ENCODE results near the gene P2RY2.
"Not testable (repeated sequence)": the region's sequence is repeated elsewhere in the genome, so short reads cannot be mapped to it uniquely, and the experiment has no call there.

The P2RY2 gene

DNA sequence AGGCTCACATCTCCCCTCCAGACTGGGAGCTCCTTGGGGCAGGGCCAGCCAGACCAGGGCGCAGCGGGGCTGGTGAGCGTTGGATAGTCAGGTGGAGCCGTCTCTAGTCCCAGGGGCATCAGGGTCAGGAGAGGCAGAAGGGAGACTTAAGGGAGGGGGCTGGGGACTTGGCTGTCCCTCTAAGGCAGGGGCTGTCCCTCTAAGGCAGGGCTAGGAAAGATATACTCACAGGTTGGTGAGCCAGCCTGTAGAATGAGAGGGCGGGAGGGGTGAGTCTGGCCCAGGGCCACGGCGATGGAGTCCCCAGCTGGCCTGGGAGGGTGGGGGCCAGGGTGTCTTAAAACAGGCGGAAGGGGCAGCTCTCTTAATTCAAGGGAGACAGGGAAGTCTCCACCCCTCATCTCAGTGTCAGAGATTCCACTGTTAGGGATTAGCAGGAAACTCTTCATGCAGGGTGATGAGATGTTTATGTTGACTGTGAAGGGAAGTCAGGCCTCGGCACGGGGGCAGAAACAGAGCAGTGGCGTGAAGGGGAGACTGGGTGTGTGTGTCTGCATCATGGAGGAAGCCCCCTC lies 11.3 kb downstream of the P2RY2 start:
- DNase-seq: no peak

DNA sequence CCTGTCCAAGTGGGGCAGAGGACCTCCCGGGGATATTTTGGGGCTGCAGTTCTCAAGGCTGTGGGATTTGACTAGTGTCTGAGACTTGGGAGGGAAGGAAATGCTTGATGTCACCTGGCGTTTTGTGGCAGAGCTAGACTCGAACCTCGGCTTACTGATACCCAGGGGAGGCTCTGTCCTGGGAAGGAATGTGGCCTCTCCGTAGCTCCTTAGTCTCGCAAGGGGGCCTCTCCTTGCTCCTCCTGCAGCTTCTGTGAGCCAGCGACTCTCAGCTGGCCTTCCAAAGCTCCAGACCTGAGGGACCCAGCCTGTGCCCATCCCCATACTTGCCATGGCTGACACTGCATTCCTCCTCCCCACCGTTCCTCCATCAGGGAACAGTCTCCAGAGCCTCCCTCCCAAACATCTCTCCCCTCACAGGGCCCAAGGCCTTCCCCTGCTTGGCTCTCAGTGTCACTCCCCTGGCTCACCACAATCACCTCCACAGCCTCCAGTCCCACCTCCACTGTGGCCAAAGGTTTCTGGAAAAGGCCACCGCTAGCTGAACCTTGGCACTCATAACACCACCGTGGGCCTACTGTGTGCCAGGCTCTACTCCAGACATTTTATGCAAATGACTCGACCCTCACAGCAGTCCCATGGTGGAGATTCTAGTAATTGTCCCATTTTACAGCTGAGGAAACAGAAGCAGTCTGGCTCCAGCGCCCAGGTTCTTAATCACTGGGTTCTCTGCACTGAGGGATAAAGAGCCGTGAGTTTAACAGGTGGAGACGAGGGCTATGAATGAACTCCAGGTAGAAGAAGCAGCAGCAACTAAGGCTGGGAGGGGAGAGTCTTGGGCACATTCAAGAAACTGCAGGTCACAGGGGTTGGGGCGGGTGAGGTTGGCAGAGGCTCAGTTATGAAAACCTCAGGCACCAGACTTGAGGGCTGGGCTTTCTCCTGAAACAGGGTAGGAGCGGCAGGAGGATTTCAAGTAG lies 12.1 kb downstream of the P2RY2 start:
- no peak for DNase-seq

DNA sequence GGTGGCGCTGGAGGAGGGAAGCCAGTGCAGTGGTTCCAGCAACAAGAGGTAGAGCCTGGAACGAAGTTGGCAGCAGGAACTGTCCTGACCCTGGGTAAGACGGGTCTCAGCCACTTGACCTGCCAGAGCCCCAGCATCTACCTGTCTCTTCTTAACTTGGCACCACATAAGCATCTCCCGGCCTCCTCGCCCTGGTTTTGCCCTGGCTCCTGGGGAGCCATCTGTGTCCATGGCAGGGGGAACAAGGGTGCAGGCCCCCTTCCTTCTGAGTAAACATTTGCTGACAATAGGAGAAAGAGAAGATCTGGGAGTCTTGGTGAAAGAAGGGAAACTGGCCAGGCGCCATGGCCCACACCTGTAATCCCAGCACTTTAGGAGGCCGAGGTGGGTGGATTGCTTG lies 12.8 kb downstream of the P2RY2 start:
- DNase-seq: no peak

DNA sequence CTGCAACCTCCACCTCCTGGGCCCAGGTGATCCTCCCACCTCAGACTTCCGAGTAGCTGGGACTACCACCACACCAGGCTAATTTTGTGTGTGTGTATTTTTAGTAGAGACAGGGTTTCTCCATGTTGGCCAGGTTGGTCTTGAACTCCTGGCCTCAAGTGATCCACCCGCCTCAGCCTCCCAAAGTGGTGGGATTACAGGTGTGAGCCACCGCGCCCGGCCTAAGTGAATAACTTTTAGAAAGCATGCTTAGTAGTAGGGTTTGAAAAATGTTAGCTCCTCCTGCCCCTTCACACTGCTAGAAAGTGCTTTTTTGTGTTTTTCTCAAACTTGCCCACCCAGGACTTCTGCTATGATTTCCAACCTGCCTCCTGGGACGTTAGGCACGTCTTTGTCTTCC lies 14.4 kb downstream of the P2RY2 start:
- DNase-seq: not testable (repeated sequence)

DNA sequence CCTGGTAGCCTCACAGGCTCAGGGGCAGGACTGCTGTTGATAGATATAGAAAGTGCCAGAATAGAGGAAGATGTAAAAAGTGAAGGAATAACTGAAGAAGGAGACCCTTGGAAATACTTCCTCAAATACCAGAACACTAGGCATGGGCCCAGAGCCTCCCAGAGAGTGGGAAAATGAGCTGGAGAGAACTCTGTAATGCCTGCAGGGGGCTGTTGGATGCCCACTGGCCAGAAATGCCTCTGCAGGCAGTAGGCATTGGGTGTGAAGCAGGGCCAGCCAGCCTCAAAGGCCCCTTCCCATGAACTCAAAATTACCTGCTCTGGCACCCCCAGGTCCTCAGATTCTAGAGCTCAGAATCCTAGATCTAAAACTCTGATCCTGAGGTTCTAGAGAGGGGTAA lies 15.1 kb downstream of the P2RY2 start:
- DNase-seq: no peak

DNA sequence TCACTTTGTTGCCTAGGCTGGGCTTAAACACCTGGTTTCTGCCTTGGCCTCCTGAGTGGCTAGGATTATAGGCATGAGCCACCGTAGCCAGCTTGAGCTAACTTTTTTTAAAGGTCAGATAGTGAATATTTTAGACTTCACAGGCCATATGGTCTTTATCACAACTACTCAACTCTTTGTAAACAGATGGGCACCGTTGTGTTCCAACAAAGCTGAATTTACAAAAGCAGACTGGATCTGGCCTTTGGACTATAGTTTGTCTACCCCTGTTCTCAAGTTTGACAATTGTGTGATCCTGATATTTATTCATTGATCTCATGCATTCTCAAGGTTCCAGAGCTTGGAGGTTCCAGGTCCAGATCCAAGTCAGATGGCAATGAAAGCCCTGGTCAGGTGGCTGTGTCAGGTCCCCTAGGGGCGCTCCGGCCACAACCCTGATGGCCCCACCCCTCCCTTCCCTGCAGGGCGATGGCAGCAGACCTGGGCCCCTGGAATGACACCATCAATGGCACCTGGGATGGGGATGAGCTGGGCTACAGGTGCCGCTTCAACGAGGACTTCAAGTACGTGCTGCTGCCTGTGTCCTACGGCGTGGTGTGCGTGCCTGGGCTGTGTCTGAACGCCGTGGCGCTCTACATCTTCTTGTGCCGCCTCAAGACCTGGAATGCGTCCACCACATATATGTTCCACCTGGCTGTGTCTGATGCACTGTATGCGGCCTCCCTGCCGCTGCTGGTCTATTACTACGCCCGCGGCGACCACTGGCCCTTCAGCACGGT lies 15.8 kb downstream of the P2RY2 start:
- no peak for DNase-seq

DNA sequence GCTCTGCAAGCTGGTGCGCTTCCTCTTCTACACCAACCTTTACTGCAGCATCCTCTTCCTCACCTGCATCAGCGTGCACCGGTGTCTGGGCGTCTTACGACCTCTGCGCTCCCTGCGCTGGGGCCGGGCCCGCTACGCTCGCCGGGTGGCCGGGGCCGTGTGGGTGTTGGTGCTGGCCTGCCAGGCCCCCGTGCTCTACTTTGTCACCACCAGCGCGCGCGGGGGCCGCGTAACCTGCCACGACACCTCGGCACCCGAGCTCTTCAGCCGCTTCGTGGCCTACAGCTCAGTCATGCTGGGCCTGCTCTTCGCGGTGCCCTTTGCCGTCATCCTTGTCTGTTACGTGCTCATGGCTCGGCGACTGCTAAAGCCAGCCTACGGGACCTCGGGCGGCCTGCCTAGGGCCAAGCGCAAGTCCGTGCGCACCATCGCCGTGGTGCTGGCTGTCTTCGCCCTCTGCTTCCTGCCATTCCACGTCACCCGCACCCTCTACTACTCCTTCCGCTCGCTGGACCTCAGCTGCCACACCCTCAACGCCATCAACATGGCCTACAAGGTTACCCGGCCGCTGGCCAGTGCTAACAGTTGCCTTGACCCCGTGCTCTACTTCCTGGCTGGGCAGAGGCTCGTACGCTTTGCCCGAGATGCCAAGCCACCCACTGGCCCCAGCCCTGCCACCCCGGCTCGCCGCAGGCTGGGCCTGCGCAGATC lies 16.5 kb downstream of the P2RY2 start:
- no peak for DNase-seq

DNA sequence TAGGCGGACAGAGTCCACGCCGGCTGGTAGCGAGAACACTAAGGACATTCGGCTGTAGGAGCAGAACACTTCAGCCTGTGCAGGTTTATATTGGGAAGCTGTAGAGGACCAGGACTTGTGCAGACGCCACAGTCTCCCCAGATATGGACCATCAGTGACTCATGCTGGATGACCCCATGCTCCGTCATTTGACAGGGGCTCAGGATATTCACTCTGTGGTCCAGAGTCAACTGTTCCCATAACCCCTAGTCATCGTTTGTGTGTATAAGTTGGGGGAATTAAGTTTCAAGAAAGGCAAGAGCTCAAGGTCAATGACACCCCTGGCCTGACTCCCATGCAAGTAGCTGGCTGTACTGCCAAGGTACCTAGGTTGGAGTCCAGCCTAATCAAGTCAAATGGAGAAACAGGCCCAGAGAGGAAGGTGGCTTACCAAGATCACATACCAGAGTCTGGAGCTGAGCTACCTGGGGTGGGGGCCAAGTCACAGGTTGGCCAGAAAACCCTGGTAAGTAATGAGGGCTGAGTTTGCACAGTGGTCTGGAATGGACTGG lies 17.2 kb downstream of the P2RY2 start:
- DNase-seq: no peak

DNA sequence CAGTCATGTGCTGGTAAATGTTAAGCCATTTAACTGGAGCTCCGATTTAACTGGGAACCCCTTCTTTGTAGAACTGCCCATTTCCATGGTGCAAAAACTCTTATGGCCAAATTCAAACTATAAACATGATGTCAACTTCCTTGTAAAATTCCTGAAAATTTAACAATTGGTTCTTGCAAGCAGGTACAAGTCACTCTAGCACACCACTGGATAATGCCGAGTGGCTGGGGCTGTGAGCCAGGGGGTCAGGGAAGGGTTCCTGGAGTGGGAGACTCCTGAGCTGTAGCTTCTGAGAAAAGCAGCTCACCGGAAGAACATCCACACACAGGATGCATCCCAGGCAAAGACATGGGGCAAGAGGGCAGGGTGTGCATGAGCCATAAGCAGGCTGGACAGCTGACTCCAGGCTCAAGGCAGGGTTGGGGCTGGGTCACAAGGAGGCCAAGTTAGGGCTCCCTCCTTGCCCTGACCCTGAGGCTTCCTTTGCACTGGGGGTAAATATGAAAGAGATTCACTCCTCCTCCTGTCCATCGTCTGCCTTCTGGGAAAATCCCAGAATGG lies 18.2 kb downstream of the P2RY2 start:
- DNase-seq: no peak

DNA sequence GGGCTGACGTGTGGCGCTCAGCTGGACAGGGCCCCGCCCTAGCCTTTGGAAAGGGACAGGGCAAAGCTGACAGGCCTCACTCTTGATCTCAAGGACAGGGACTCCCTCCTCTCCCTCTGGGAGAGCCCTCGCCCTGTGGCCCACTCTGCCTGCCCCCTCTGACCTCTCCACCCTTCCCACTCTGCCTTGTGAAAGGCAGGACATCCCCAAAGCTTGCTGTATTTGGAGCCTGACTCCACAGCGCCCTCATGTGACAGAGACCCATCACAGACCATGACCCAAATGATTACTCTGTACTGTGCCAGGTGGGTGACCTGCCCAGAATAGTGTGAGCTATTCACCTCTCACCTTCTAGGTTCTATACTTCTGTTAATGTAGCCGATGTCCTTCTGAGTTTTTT lies 18.8 kb downstream of the P2RY2 start:
- DNase-seq: no peak

DNA sequence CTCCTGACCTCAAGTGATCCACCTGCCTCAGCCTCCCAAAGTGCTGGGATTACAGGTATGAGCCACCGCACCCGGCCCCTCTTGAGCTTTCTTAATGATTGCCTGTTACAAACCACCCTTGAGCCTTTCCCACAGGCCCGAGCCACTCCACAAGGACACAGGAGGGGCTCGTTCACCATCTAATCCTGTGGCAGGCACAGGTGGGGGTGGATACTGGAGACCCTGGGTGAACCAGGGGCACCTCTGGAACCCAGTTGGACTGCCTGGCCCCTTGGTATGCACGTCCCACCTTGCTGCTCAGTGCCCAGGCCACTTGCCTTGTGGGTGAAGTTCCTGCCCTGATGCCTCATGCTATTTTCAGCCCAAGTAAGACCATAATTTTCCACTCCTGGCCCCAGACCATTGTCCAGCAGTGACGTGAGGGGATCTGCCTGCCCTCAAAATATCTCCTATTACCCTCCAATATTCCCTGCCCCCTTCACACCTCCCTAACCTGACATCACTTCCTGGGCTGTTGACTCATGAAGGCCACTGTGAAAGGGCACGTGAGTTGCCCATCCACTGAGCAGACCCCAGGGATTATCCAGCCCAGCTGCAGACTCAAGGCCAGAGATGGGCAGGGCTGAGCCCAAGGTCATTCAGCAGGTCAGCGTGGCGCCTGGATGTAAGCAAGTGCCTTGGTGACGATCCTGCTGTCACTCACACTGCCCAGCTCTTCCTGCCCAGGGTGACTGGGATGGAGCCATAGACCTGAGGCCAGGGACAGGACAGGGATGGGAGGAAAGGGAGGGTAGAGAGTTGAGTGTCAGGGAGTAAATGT lies 19.6 kb downstream of the P2RY2 start:
- no peak for DNase-seq

DNA sequence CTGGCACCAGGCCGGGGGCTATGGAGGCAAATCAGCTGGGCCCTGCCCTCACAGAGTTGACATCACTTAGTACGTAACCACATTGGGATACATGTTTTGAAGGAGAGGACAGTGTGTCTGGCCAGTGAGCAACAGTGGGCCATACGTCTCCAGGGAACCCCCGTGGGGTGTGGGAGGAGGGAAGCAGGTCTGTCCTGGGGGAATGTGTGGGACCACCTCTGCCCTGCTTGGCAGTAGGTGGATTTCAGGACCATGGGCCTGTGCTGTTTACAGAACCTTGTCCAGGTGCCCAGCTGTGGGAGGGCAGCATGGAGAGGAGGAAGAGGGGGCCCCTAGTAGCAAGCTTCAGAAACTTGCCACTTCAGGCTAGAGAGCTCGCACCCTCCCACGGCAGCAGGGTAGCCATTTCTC lies 21.0 kb downstream of the P2RY2 start:
- DNase-seq: no peak

DNA sequence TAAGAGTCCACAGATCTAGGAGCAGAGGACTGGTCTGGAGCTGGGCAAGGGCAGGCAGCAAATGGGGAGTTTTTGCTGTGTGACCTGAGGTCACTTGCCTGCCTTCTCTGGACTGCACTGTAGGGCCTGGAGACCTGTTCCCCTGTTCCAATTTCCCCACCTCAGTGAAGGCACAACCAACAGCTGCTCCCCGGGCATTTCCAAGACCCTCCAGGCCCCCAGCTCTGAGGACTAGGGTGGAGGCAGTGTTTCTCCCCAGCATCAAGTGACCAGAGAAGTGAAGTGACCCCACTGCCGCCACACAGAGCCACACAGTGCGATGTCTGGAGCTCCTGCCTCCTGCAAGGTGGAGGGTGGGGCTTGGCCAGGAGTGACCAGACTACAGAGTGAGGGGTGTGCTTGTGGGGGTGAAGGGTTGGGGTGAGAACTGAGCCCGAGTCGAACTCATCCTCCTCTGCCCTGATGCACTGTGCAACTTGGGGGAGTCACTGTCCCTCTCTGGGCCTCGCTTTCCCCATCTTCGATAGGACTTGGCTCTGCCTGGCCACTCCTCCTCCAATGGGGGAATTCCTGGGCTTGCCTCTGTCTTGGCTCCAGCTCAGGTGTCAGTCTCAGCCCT lies 21.6 kb downstream of the P2RY2 start:
- DNase-seq: no peak

DNA sequence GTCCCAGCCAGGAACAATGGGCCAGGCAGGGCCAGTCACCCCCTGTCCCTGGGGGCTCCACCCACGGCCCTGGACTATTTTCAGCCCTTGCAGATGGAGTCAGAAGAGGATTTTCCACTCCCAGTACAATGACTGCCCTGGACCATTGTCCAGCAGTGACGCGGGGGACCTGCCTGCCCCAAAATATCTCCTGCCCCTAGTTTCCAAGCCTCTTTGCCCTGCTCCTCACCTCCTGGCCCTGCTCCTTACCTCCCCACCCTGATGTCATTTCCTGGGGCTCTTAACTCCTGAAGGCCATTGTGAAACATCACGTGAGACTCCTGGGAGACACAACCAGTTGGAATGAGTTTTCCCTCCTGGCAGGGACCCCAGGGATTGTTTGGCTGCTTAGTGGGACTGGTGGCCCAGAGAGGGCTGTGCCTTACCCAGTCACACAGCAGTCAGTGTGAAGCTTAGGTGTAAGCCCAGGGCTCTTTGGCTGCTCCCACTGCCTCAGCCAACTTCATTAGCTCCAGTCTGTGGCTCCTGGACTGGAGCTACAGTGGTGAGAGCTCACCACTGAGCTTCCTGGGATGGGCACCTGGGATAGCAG lies 22.2 kb downstream of the P2RY2 start:
- no peak for DNase-seq

DNA sequence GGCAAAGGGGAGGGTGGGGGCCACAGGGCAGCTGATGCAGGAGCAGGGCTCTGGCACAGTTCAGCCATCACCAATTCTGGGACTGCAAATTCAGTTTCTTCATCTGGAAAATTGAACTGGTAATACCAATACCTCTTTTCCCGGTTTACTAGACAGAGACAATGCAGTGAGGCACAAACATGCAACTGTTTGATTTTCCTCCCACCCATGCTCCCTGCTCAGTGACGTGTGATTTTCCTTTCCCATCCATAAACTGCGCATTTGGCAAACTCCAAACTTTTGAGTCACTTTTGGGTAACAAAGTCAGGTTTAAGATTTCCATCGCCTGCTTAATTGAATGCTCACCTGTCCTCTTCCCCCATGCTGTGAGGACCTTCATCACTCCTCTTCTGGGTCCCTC lies 23.2 kb downstream of the P2RY2 start:
- DNase-seq: no peak

DNA sequence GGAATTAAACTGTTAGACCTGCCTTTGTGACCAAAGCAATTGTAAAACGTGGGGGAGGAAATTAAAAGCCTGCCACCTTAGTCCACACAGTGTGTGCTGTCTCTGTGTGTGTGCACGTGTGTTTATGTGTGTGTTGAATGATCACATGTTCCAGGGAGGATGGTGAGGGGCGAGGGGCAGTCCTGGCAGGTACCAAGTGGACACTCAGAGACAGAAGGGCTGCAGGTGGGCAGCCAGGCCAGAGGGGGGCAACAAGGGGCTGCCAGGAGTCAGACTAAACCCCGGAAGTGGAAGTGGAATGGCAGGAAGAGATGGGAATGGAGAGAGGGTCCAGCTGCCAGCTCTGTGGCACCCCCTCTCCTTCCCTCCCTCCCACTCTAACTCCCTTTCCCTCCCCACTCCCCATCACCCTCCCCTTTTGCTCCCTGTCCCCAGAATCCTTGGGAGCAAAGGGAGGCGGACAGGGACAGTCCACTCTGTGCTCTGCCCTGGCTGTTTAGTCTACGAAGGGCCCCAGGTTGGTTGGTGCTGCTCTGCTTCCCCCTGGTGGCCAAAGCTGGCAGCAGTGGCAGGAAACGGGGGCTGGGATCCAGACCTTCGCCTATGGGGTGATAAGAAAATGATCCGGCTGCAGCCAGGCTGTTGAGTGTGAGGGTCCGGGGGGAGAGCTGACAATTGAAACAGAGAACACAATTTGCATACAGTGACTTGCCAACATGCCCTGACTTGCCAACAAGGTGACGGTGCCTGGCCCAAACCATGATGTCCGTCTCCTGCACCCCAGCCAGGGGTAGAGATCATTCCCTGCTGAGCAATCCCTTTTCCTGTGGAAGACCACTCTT lies 24.4 kb downstream of the P2RY2 start:
- peak; percentile 34 for DNase-seq

DNA sequence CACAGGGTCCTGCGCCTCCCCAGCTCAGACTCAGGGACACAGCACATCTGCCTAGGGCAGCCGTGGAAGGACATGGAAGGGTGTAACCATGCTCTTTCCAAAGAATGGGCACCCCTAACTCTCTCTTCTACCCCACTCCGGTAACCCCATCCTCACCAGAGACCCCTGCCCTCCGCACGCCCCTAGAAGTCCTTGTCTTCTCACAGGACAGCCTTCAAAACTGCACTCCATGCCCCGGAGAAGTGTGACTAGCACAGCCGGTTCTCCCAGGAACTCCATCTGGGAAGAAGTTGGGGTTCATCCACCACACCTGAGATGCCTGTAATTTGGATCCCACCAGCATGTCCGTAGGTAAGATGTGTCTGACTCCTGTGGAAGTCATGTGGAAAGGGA lies 25.0 kb downstream of the P2RY2 start:
- no peak for DNase-seq

DNA sequence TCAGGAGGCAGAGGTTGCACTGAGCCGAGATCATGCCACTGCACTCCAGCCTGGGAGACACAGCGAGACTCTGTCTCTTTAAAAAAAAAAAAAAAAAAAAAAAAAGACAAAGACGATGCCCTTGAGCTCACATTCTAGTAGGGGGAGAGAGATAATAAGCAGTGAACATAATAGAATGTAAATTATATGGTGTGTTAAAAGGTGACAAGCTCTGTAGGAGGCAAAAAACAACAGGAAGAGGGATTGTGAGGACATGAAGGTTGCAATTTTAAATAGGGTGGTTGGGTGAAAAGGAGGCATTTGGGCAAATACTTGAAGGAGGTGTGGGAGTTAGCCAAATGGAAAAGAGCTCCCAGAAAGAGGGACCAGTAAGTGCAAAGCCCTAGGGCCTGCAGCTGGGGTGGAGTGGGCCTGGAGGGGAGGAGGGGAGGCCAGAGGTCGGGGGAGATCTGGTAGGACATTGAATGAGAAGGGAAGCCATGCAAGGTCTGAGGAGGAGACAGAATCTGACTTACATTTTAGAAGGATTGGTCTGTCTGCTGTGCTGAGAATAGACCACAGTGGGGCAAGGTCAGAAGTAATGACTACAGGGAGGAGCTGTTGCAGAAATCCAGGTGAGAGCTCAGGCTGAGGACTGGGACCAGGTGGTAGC lies 26.6 kb downstream of the P2RY2 start:
- DNase-seq: no peak

DNA sequence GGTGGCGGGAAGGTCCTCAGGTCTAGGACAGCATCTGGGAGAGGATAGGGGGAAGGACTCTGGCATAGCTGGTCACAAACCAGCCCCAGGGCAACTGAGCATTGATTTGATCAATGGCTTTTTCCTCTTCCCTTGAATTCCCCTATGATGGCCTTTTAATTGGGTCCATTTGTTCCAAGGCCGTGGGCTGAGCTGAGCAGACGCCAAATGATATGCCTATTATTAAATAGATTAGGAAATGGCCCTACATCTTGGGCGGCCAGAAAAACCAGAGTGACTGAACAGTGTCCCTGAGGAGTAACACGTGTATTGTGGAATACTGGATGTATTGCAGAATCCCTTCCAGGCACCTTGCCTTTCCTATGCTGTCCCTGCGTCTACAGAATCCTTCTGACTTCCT lies 27.4 kb downstream of the P2RY2 start:
- no peak for DNase-seq
